GM12878 (cell line): ENCODE results near the gene RPAP3. TPM values are rescaled to one million over a fixed set of nuclear protein-coding genes. Genes with fewer than 3 reads are reported as not detected.

Source experiments
- ATAC-seq: fragments of 200-7000 bp; cut with Tn5 transposase; 3 replicates; pipeline ENCODE4 v1.9.1; 2020; ENCODE audit warnings: mild to moderate bottlenecking, moderate library complexity
- BruUV-seq: library from RNA; stranded (reverse); fragments of 400-500 nt; replicated peaks from 2 replicates; lab custom pipeline; 2021; lab: Mats Ljungman, UMichigan
- CTCF ChIA-PET: fragments of 300-600 bp; sonication (Branson Sonifier 250); formaldehyde crosslinking; extraction: SDS; loops from one replicate; lab custom pipeline; 2021; ENCODE audit warnings: inconsistent platforms; lab: Yijun Ruan, JAX
- POLR2A ChIA-PET: fragments of 350-600 bp; formaldehyde crosslinking; extraction: SDS; loops from one replicate; lab custom pipeline; 2021; ENCODE audit warnings: inconsistent platforms; lab: Charles Lee
- RAD21 ChIA-PET: fragments of 300-600 bp; sonication (Branson Sonifier 250); formaldehyde crosslinking; loops from one replicate; lab custom pipeline; 2023; ENCODE audit warnings: antibody characterized with exemption; ENCODE audit not compliant: unreplicated experiment; lab: Charles Lee
- SMC1A ChIA-PET: fragments of 300-600 bp; sonication (Branson Sonifier 250); formaldehyde crosslinking; loops from one replicate; lab custom pipeline; 2023; ENCODE audit not compliant: unreplicated experiment, uncharacterized antibody; lab: Charles Lee
- DNase-seq: peaks from one replicate; pipeline ENCODE4 v3.0.0-alpha.2; 2011; ENCODE audit warnings: low read depth, low spot score
- FAIRE-seq: peaks from 3 replicates; lab custom pipeline; 2011; peaks lifted over from hg19 to GRCh38; lab: Jason Lieb, UNC
- H2AFZ ChIP-seq: 2 replicates; pipeline ENCODE4 v1.6.0; 2011; ENCODE audit warnings: low read depth, low read length, control low read depth; ENCODE audit not compliant: control insufficient read depth
- H3K27ac ChIP-seq: 2 replicates; pipeline ENCODE4 v1.5.1; 2011; ENCODE audit warnings: control low read depth; ENCODE audit not compliant: control insufficient read depth, insufficient read depth
- H3K27me3 ChIP-seq, 2 experiments: replicated peaks in 1 of 2; 2 replicates each; pipeline versions ENCODE4 v1.6.0 to v1.6.1; 2011; ENCODE audit warnings: low read length in 1 of 2; ENCODE audit not compliant: control insufficient read depth in 2 of 2, insufficient read depth in 2 of 2
- H3K36me3 ChIP-seq, 2 experiments: 2 replicates each; pipeline ENCODE4 v1.5.1; 2011; ENCODE audit warnings: low read length in 1 of 2; ENCODE audit not compliant: control insufficient read depth in 2 of 2, insufficient read depth in 2 of 2
- H3K4me1 ChIP-seq: 2 replicates; pipeline ENCODE4 v1.6.1; 2011; ENCODE audit warnings: mild to moderate bottlenecking, low read length, moderate library complexity, mixed read lengths; ENCODE audit not compliant: control insufficient read depth, insufficient read depth
- H3K4me2 ChIP-seq: 2 replicates; pipeline ENCODE4 v1.6.0; 2011; ENCODE audit warnings: control low read depth; ENCODE audit not compliant: control insufficient read depth, insufficient read depth
- H3K4me3 ChIP-seq: fragments of 200-600 bp; sonication (generic); 2 replicates; pipeline ENCODE4 v1.5.1; 2016
- H3K79me2 ChIP-seq: 2 replicates; pipeline ENCODE4 v1.6.0; 2011; ENCODE audit warnings: low read length; ENCODE audit not compliant: control insufficient read depth, insufficient read depth
- H3K9ac ChIP-seq: 2 replicates; pipeline ENCODE4 v1.8.0; 2011; ENCODE audit warnings: low read length, control low read depth, mixed read lengths; ENCODE audit not compliant: control insufficient read depth, insufficient read depth
- H3K9me3 ChIP-seq: replicated peaks from 3 replicates; pipeline ENCODE4 v1.5.1; 2011; ENCODE audit warnings: mild to moderate bottlenecking, low read length; ENCODE audit not compliant: control insufficient read depth, insufficient read depth
- H4K20me1 ChIP-seq: 2 replicates; pipeline ENCODE4 v1.6.0; 2011; ENCODE audit not compliant: control insufficient read depth, insufficient read depth
- CHD4 ChIP-seq: fragments of 200-600 bp; sonication (generic); IDR thresholded peaks from 2 replicates; pipeline ENCODE4 v1.6.1; 2016; ENCODE audit warnings: mild to moderate bottlenecking
- HCFC1 ChIP-seq: fragments of 150-350 bp; IDR thresholded peaks from 2 replicates; pipeline ENCODE4 v1.6.1; 2014; ENCODE audit warnings: low read length
- IRF5 ChIP-seq: fragments of 450-650 bp; IDR thresholded peaks from 2 replicates; pipeline ENCODE4 v1.6.1; 2017; ENCODE audit warnings: borderline replicate concordance
- RAD21 ChIP-seq: IDR thresholded peaks from 2 replicates; pipeline ENCODE4 v1.6.1; 2011; ENCODE audit warnings: mild to moderate bottlenecking, low read depth, low read length, moderate library complexity; ENCODE audit not compliant: insufficient read depth
- REST ChIP-seq: IDR thresholded peaks from 2 replicates; pipeline ENCODE4 v1.6.1; 2012; ENCODE audit warnings: mild to moderate bottlenecking, low read depth, low read length
- RUNX3 ChIP-seq: IDR thresholded peaks from 2 replicates; pipeline ENCODE4 v1.6.1; 2012; ENCODE audit warnings: low read length, inconsistent platforms
- TCF3 ChIP-seq: IDR thresholded peaks from 2 replicates; pipeline ENCODE4 v1.6.1; 2012; ENCODE audit warnings: low read depth, mild to moderate bottlenecking, low read length, borderline replicate concordance; ENCODE audit not compliant: insufficient read depth
- WGBS: methylation state at CpG from one replicate; pipeline ENCODE4 v1.1.6; 2016; ENCODE audit warnings: low lambda C conversion rate; ENCODE audit not compliant: insufficient replicate concordance, insufficient coverage; ENCODE audit errors: missing lambda C conversion rate; 5-methylcytosine and 5-hydroxymethylcytosine counted together
- in situ Hi-C: fragments of 300-500 bp; cut with MboI; formaldehyde crosslinking; loops from 9 replicates; pipeline ENCODE4 v1.14.3; 2018; ENCODE audit warnings: mixed read lengths
- intact Hi-C: fragments of 100-400 bp; cut with micrococcal nuclease; formaldehyde crosslinking; loops from one replicate; pipeline ENCODE4 v1.14.2; 2022; ENCODE audit not compliant: unreplicated experiment
- polyA plus RNA-seq, 11 experiments: library from polyadenylated mRNA; depleted of rRNA in 4 of 11; unstranded in 6 of 11; stranded (reverse) in 5 of 11; fragments of >200 nt; fragmentation: Nextera tagmentation in 4 of 11; fragmentation: Illumina TruSeq in 1 of 11; extraction: Ambion mirVana in 4 of 11; extraction: Trizol in 1 of 11; gene quantifications; 1 replicate in 1 of 11; 2 replicates in 10 of 11; pipeline versions ENCODE4 v1.2.1 to v1.2.3, GENCODE V29; 2011 to 2016; ENCODE audit warnings: inconsistent platforms in 2 of 11, missing spikeins in 2 of 11, low read depth in 1 of 11
- total RNA-seq, 4 experiments: library from RNA; depleted of rRNA in 3 of 4; stranded (reverse); fragments of >200 nt in 3 of 4; fragmentation: Illumina TruSeq in 1 of 4; extraction: Trizol in 1 of 4; gene quantifications; 2 replicates each; pipeline versions ENCODE4 v1.2.1 to v1.2.3, GENCODE V29; 2013 to 2021

The RPAP3 gene
- total and polyA plus RNA-seq, 10 of the 15 experiments (the other 5 are each of a cell fraction or from before 2014, with no cell fraction given) = 14.1 to 50.6 (median 28.4) TPM

GRCh38 chr12:47744005-47744651, 38.3 kb upstream of the RPAP3 start (continued):
- no peak for TF ChIP-seq REST
- no peak for TF ChIP-seq TCF3
- TF ChIP-seq RUNX3 = peak; percentile 35
- no peak for TF ChIP-seq CHD4
- no peak for TF ChIP-seq HCFC1
- TF ChIP-seq RAD21 = peak; percentile 62

- Histone ChIP-seq H4K20me1 (no peaks in the 10 kb centered on the region), H2AFZ (no peak overlapping the region), H3K79me2 (no peaks in the 10 kb centered on the region), H3K4me2 (no peak overlapping the region), H3K4me1 (peaks cover 30% of the 10 kb centered on the region), H3K9me3 (no peaks in the 10 kb centered on the region), H3K4me3 (no peak overlapping the region), H3K27ac (no peak overlapping the region), H3K27me3 (no peaks in the 10 kb centered on the region), H3K9ac (no peak overlapping the region), H3K36me3 (no peaks in the 10 kb centered on the region)
- TF ChIP-seq IRF5 = no peak
- ChIA-PET POLR2A (interaction anchor here (1.2 to 5.5 kb wide), 4 partner anchors 11 to 32 kb away, joined by 4 to 40 read pairs (median 10); partner anchors contain the start of gene RAPGEF3), RAD21 (interaction anchor here (0.8 to 7.8 kb wide), 17 partner anchors 10 to 97 kb away, joined by 3 to 327 read pairs (median 9); partner anchors contain the start of genes ENDOU, RAPGEF3, RPAP3 and SLC48A1), CTCF (interaction anchor here (0.8 to 10.4 kb wide), 25 partner anchors 11 to 875 kb away, joined by 3 to 814 read pairs (median 8); partner anchors contain the start of genes ENDOU, RAPGEF3, RPAP3 and SLC48A1), SMC1A (interaction anchor here (0.8 to 10.3 kb wide), 22 partner anchors 8 to 711 kb away, joined by 3 to 277 read pairs (median 4); partner anchors contain the start of genes ENDOU, RAPGEF3, RPAP3 and SLC48A1)
- intact Hi-C loops = no loop called here
- no TSS peak for BruUV-seq
- ATAC-seq (no peak), DNase-seq (no peak), FAIRE-seq (no peak)
- WGBS = 46% methylated on average over 9 of the region's 9 CpGs
- in situ Hi-C loops = no loop called here
Observed at GRCh38 chr12:47743311-47743860, 37.6 kb upstream of the RPAP3 start.
